Lower leg skin (tissue), 4 donors: ENCODE measurements around the gene ATP5ME. TPM values are rescaled to one million over a fixed set of nuclear protein-coding genes. Genes with fewer than 3 reads are reported as not detected.

Experiments
- DNase-seq, 2 donors: peaks; one replicate each; pipeline ENCODE4 v3.0.0-alpha.2; 2019; ENCODE audit warnings: low spot score in 2 of 2
- H3K4me3 ChIP-seq: fragments of 200-600 bp; sonication (generic); 2 replicates; pipeline ENCODE4 v1.5.1; 2017; ENCODE audit warnings: mild to moderate bottlenecking, low read depth; ENCODE audit not compliant: poor library complexity, severe bottlenecking
- CTCF ChIP-seq, 3 donors: fragments of 450-650 bp; IDR thresholded peaks; one replicate each; pipeline ENCODE4 v1.5.1; 2016; ENCODE audit warnings: antibody characterized with exemption in 3 of 3, mild to moderate bottlenecking in 3 of 3, moderate library complexity in 2 of 3
- POLR2A ChIP-seq, 2 donors: fragments of 450-650 bp; IDR thresholded peaks; one replicate each; pipeline ENCODE4 v1.6.1; 2016 to 2017; ENCODE audit warnings: antibody characterized with exemption in 2 of 2, mild to moderate bottlenecking in 1 of 2, moderate library complexity in 1 of 2
- WGBS, 2 donors: methylation state at CpG; one replicate each; pipeline ENCODE4 v1.1.5; 2018; 5-methylcytosine and 5-hydroxymethylcytosine counted together
- intact Hi-C: fragments of 100-400 bp; cut with DNase I; formaldehyde crosslinking; loops from one replicate; pipeline ENCODE4 v1.15.0; 2023; ENCODE audit warnings: low total_unique reads
- total RNA-seq, 4 donors: library from RNA; depleted of rRNA; stranded (reverse); fragments of >200 nt; gene quantifications; one replicate each; pipeline ENCODE4 v1.1.0, GENCODE V29; 2016

Gene ATP5ME
- total RNA-seq, 4 donors from 2014 or later, result 38.2 to 172 (median 140) TPM

- DNase-seq, result no peak
- WGBS, 2 donors, result 57 to 58% methylated on average over 28 to 29 of the region's 29 CpGs
- TF ChIP-seq POLR2A (IDR thresholded peaks at IDR 0.05) (no peak), CTCF (IDR thresholded peaks at IDR 0.05) (no peak)
- intact Hi-C loops, result no loop called here
- no peak overlapping the region for H3K4me3 ChIP-seq
Measured at GRCh38 chr4:623914-624566, 50.0 kb downstream of the ATP5ME start.

GRCh38 chr4:622996-623913 lies 50.8 kb downstream of the ATP5ME start:
- no peak for DNase-seq
- TF ChIP-seq POLR2A (IDR thresholded peaks at IDR 0.05) (no peak), CTCF (IDR thresholded peaks at IDR 0.05) (no peak)

More at GRCh38 chr4:622996-623913, 50.8 kb downstream of the ATP5ME start:
- intact Hi-C loops, result no loop called here
- no peak overlapping the region for H3K4me3 ChIP-seq
- 81% methylated on average over 24 of the region's 24 CpGs for WGBS, 2 donors

Other genes starting within 250 kb of the ATP5ME start
- gene ZNF721, start 175.1 kb downstream of the ATP5ME start, total RNA-seq, result 10 to 100 TPM; 29.0 to 48.5 (median 37.0) TPM
- 10 to 100 TPM; 29.7 to 71.8 (median 34.8) TPM for gene PIGG, start 175.1 kb downstream of the ATP5ME start, total RNA-seq
- 1 to 10 TPM in 3 of 4 donors, under 1 TPM in 1; 0.17 to 3.6 (median 2.1) TPM for gene TMEM271, start 98.0 kb downstream of the ATP5ME start, total RNA-seq
- gene PDE6B, start 48.7 kb downstream of the ATP5ME start, total RNA-seq, result 1 to 10 TPM in 1 of 4 donors, under 1 TPM in 1, not detected in 2; 0.59 to 1.5 TPM
- 10 to 100 TPM in 1 of 4 donors, 1 to 10 TPM in 3; 7.2 to 31.4 (median 7.7) TPM for gene MYL5, start 266 bp upstream of the ATP5ME start, total RNA-seq
- gene SLC49A3, start 14.9 kb upstream of the ATP5ME start, total RNA-seq, result 10 to 100 TPM; 16.8 to 33.8 (median 22.7) TPM
- 100 to 1,000 TPM in 1 of 4 donors, 10 to 100 TPM in 3; 55.2 to 102 (median 72.3) TPM for gene PCGF3, start 31.6 kb upstream of the ATP5ME start, total RNA-seq
- under 1 TPM in 3 of 4 donors, not detected in 1; 0.12 to 0.34 (median 0.13) TPM for gene CPLX1, start 151.9 kb upstream of the ATP5ME start, total RNA-seq